ENCODE results near the gene GPC3.
"Not testable (repeated sequence)": the region's sequence is repeated elsewhere in the genome, so short reads cannot be mapped to it uniquely, and the experiment has no call there.

Gene GPC3

GRCh38 chrX:133639726-133640125, 345.7 kb downstream of the GPC3 start:
- Mint-ChIP-seq H3K27me3 (no peaks in the 10 kb centered on the region), H3K4me1 (ENCODE audit: low read depth) (no peaks in the 10 kb centered on the region), H3K36me3 (ENCODE audit: low read depth) (no peaks in the 10 kb centered on the region), H3K27ac (no peak overlapping the region), H3K9me3 (no peaks in the 10 kb centered on the region), H3K4me3 (no peak overlapping the region)

GRCh38 chrX:133638285-133638684, 347.1 kb downstream of the GPC3 start:
- no peaks in the 10 kb centered on the region for H3K27me3 Mint-ChIP-seq
- H3K9me3 Mint-ChIP-seq = no peaks in the 10 kb centered on the region
- H3K36me3 Mint-ChIP-seq (ENCODE audit: low read depth) = no peaks in the 10 kb centered on the region
- no peak overlapping the region for H3K4me3 Mint-ChIP-seq
- no peaks in the 10 kb centered on the region for H3K4me1 Mint-ChIP-seq (ENCODE audit: low read depth)
- H3K27ac Mint-ChIP-seq = no peak overlapping the region

- H3K9me3 Mint-ChIP-seq = no peaks in the 10 kb centered on the region
- no peaks in the 10 kb centered on the region for H3K27me3 Mint-ChIP-seq
- H3K27ac Mint-ChIP-seq = no peak overlapping the region
Measured at GRCh38 chrX:133637765-133638164, 347.6 kb downstream of the GPC3 start.

GRCh38 chrX:133636009-133636408, 349.4 kb downstream of the GPC3 start:
- Mint-ChIP-seq H3K9me3 (no peaks in the 10 kb centered on the region), H3K36me3 (ENCODE audit: low read depth) (no peaks in the 10 kb centered on the region), H3K27me3 (no peaks in the 10 kb centered on the region), H3K27ac (no peak overlapping the region), H3K4me1 (ENCODE audit: low read depth) (no peaks in the 10 kb centered on the region), H3K4me3 (no peak overlapping the region)

More at GRCh38 chrX:133637765-133638164, 347.6 kb downstream of the GPC3 start:
- Mint-ChIP-seq H3K4me1 (ENCODE audit: low read depth) (no peaks in the 10 kb centered on the region), H3K4me3 (no peak overlapping the region), H3K36me3 (ENCODE audit: low read depth) (no peaks in the 10 kb centered on the region)

- H3K27ac Mint-ChIP-seq = no peak overlapping the region
- no peaks in the 10 kb centered on the region for H3K4me1 Mint-ChIP-seq (ENCODE audit: low read depth)
- H3K27me3 Mint-ChIP-seq = no peaks in the 10 kb centered on the region
- no peaks in the 10 kb centered on the region for H3K9me3 Mint-ChIP-seq
- H3K4me3 Mint-ChIP-seq = no peak overlapping the region
- H3K36me3 Mint-ChIP-seq (ENCODE audit: low read depth) = no peaks in the 10 kb centered on the region
Measured at GRCh38 chrX:133634416-133634815, 351.0 kb downstream of the GPC3 start.

- no peaks in the 10 kb centered on the region for H3K4me1 Mint-ChIP-seq (ENCODE audit: low read depth)
- H3K36me3 Mint-ChIP-seq (ENCODE audit: low read depth) = no peaks in the 10 kb centered on the region
Measured at GRCh38 chrX:133633950-133634349, 351.4 kb downstream of the GPC3 start.

GRCh38 chrX:133633162-133633561, 352.2 kb downstream of the GPC3 start:
- Mint-ChIP-seq H3K27ac (no peak overlapping the region), H3K36me3 (ENCODE audit: low read depth) (no peaks in the 10 kb centered on the region), H3K4me3 (no peak overlapping the region), H3K9me3 (no peaks in the 10 kb centered on the region), H3K4me1 (ENCODE audit: low read depth) (no peaks in the 10 kb centered on the region), H3K27me3 (no peaks in the 10 kb centered on the region)

More at GRCh38 chrX:133633950-133634349, 351.4 kb downstream of the GPC3 start:
- Mint-ChIP-seq H3K27me3 (no peaks in the 10 kb centered on the region), H3K4me3 (no peak overlapping the region), H3K27ac (no peak overlapping the region), H3K9me3 (no peaks in the 10 kb centered on the region)

GRCh38 chrX:133630362-133630761, 355.0 kb downstream of the GPC3 start:
- no peaks in the 10 kb centered on the region for H3K9me3 Mint-ChIP-seq
- no peak overlapping the region for H3K27ac Mint-ChIP-seq
- no peak overlapping the region for H3K4me3 Mint-ChIP-seq
- H3K36me3 Mint-ChIP-seq (ENCODE audit: low read depth) = no peaks in the 10 kb centered on the region
- no peaks in the 10 kb centered on the region for H3K27me3 Mint-ChIP-seq
- H3K4me1 Mint-ChIP-seq (ENCODE audit: low read depth) = no peaks in the 10 kb centered on the region

- Mint-ChIP-seq H3K27ac (no peak overlapping the region), H3K4me3 (no peak overlapping the region)
Measured at GRCh38 chrX:133627673-133628072, 357.7 kb downstream of the GPC3 start.

GRCh38 chrX:133621384-133621783, 364.0 kb downstream of the GPC3 start:
- not testable (repeated sequence) for H3K4me1 Mint-ChIP-seq (ENCODE audit: low read depth); H3K27me3 Mint-ChIP-seq; H3K9me3 Mint-ChIP-seq; H3K36me3 Mint-ChIP-seq (ENCODE audit: low read depth); H3K27ac Mint-ChIP-seq; H3K4me3 Mint-ChIP-seq

More at GRCh38 chrX:133627673-133628072, 357.7 kb downstream of the GPC3 start:
- no peaks in the 10 kb centered on the region for H3K36me3 Mint-ChIP-seq (ENCODE audit: low read depth)
- H3K9me3 Mint-ChIP-seq = no peaks in the 10 kb centered on the region
- no peaks in the 10 kb centered on the region for H3K4me1 Mint-ChIP-seq (ENCODE audit: low read depth)
- H3K27me3 Mint-ChIP-seq = no peaks in the 10 kb centered on the region

- Mint-ChIP-seq H3K27me3 (no peaks in the 10 kb centered on the region), H3K36me3 (ENCODE audit: low read depth) (no peaks in the 10 kb centered on the region), H3K9me3 (peaks cover 6% of the 10 kb centered on the region), H3K4me3 (no peak overlapping the region), H3K4me1 (ENCODE audit: low read depth) (no peaks in the 10 kb centered on the region), H3K27ac (no peak overlapping the region)
Measured at GRCh38 chrX:133611676-133612075, 373.7 kb downstream of the GPC3 start.

- Mint-ChIP-seq H3K36me3 (ENCODE audit: low read depth) (no peaks in the 10 kb centered on the region), H3K4me1 (ENCODE audit: low read depth) (no peaks in the 10 kb centered on the region), H3K4me3 (no peak overlapping the region), H3K27me3 (no peaks in the 10 kb centered on the region), H3K9me3 (peaks cover 6% of the 10 kb centered on the region), H3K27ac (no peak overlapping the region)
Measured at GRCh38 chrX:133610056-133610455, 375.3 kb downstream of the GPC3 start.

GRCh38 chrX:133609166-133609565, 376.2 kb downstream of the GPC3 start:
- Mint-ChIP-seq H3K9me3 (peaks cover 4% of the 10 kb centered on the region), H3K36me3 (ENCODE audit: low read depth) (no peaks in the 10 kb centered on the region), H3K27me3 (no peaks in the 10 kb centered on the region)

GRCh38 chrX:133608406-133608805, 377.0 kb downstream of the GPC3 start:
- H3K36me3 Mint-ChIP-seq (ENCODE audit: low read depth) = no peaks in the 10 kb centered on the region
- H3K4me1 Mint-ChIP-seq (ENCODE audit: low read depth) = no peaks in the 10 kb centered on the region
- H3K27ac Mint-ChIP-seq = no peak overlapping the region
- H3K4me3 Mint-ChIP-seq = no peak overlapping the region
- no peaks in the 10 kb centered on the region for H3K27me3 Mint-ChIP-seq
- no peaks in the 10 kb centered on the region for H3K9me3 Mint-ChIP-seq

More at GRCh38 chrX:133609166-133609565, 376.2 kb downstream of the GPC3 start:
- Mint-ChIP-seq H3K4me3 (no peak overlapping the region), H3K4me1 (ENCODE audit: low read depth) (no peaks in the 10 kb centered on the region), H3K27ac (no peak overlapping the region)

- Mint-ChIP-seq H3K27me3 (no peaks in the 10 kb centered on the region), H3K9me3 (no peaks in the 10 kb centered on the region), H3K27ac (no peak overlapping the region), H3K4me3 (no peak overlapping the region), H3K36me3 (ENCODE audit: low read depth) (no peaks in the 10 kb centered on the region), H3K4me1 (ENCODE audit: low read depth) (no peaks in the 10 kb centered on the region)
Measured at GRCh38 chrX:133607419-133608348, 377.7 kb downstream of the GPC3 start.

- no peak overlapping the region for H3K4me3 Mint-ChIP-seq
- H3K9me3 Mint-ChIP-seq = no peaks in the 10 kb centered on the region
- H3K36me3 Mint-ChIP-seq (ENCODE audit: low read depth) = no peaks in the 10 kb centered on the region
Measured at GRCh38 chrX:133606990-133607389, 378.4 kb downstream of the GPC3 start.

More at GRCh38 chrX:133606990-133607389, 378.4 kb downstream of the GPC3 start:
- Mint-ChIP-seq H3K4me1 (ENCODE audit: low read depth) (no peaks in the 10 kb centered on the region), H3K27ac (no peak overlapping the region), H3K27me3 (no peaks in the 10 kb centered on the region)

Measured in stimulated activated naive CD8-positive, alpha-beta T cell treated with anti-CD3 and anti-CD28 coated beads, Interleukin-15, Interleukin-2, amounts not matched to agents 100 ng/mL and 50 ng/mL, for 24 hours (primary cell).